K562 (cell line): ENCODE results near the gene PRR29.

Experiments used
- GABPB1 ChIP-seq: sonication (generic); formaldehyde crosslinking; IDR thresholded peaks from 2 replicates; pipeline ENCODE4 v1.8.0; 2022; ENCODE audit warnings: mild to moderate bottlenecking, missing genetic modification reagents
- JUND ChIP-seq, 2 experiments: IDR thresholded peaks; 2 replicates in 1 of 2; 3 replicates in 1 of 2; pipeline ENCODE4 v1.6.1; 2011; ENCODE audit warnings: borderline replicate concordance in 2 of 2, low read depth in 2 of 2, low read length in 2 of 2, improper control_type of control experiment in 1 of 2, missing biosample characterization in 1 of 2, missing genetic modification characterization in 1 of 2, missing genetic modification reagents in 1 of 2
- NCOA2 ChIP-seq, 2 experiments: fragments of 450-650 bp; IDR thresholded peaks; 2 replicates each; pipeline ENCODE4 v1.6.1; 2018; ENCODE audit warnings: mild to moderate bottlenecking in 2 of 2, moderate library complexity in 1 of 2; ENCODE audit not compliant: partially characterized antibody in 2 of 2
- POLR2A ChIP-seq: fragments of 450-650 bp; conservative IDR thresholded peaks from 2 replicates; pipeline ENCODE4 v1.6.1; 2016
- RFX5 ChIP-seq: IDR thresholded peaks from 2 replicates; pipeline ENCODE4 v1.6.1; 2011; ENCODE audit warnings: low read depth, mild to moderate bottlenecking, improper control_type of control experiment, low read length
- SIN3A ChIP-seq, 2 experiments: fragments of 150-350 bp in 1 of 2; IDR thresholded peaks; 2 replicates each; pipeline ENCODE4 v1.6.1; 2011 to 2016; ENCODE audit warnings: borderline replicate concordance in 2 of 2, low read depth in 2 of 2, low read length in 2 of 2, mild to moderate bottlenecking in 2 of 2, moderate library complexity in 2 of 2; ENCODE audit not compliant: control insufficient read depth in 1 of 2

- TF ChIP-seq POLR2A: no peak
- TF ChIP-seq RFX5: no peak
- TF ChIP-seq GABPB1 (CRISPR knock-in tag): no peak
- TF ChIP-seq SIN3A (IDR thresholded peaks at IDR 0.05; ENCODE audit: borderline replicate concordance in 2 of 2, control insufficient read depth in 1 of 2, low read depth in 2 of 2, low read length in 2 of 2): no peak
- no peak for TF ChIP-seq NCOA2 (IDR thresholded peaks at IDR 0.05; ENCODE audit: partially characterized antibody in 2 of 2)
- TF ChIP-seq JUND (IDR thresholded peaks at IDR 0.05; ENCODE audit: borderline replicate concordance, low read depth, low read length): no peak
- TF ChIP-seq JUND (tag; IDR thresholded peaks at IDR 0.05; ENCODE audit: borderline replicate concordance, low read depth, low read length): no peak
Observed at GRCh38 chr17:64037180-64037579, 39.0 kb downstream of the PRR29 start.
